GM18502 (cell line): Measurements from ENCODE around the gene CADM2.
"Not testable (repeated sequence)": the region's sequence is repeated elsewhere in the genome, so short reads cannot be mapped to it uniquely, and the experiment has no call there.

Experiments
- ATAC-seq: cut with Tn5 transposase; IDR thresholded peaks from one replicate; pipeline ENCODE4 v1.9.1; 2021; ENCODE audit warnings: mild to moderate bottlenecking; ENCODE audit not compliant: unreplicated experiment, poor library complexity

CADM2 gene

DNA sequence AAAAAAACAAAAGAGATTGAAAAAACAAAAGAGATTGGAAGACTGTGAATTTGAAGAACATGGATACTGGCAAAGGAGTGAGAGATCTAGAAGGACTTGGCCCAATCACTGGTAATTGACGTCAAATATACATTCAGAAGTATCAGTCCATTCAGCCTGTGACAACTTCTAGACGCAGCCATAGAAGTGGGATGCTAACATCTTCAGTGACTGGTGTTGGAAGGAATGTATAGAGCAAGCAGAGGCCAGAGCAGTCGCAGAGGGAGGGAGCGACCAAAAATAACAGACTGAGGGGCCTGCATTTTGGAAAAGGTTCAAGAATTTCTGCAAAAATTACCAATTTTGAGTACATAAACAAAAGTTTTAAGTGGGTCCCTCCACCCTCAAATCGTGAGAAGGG lies 473.3 kb downstream of the CADM2 start:
- ATAC-seq = no peak

DNA sequence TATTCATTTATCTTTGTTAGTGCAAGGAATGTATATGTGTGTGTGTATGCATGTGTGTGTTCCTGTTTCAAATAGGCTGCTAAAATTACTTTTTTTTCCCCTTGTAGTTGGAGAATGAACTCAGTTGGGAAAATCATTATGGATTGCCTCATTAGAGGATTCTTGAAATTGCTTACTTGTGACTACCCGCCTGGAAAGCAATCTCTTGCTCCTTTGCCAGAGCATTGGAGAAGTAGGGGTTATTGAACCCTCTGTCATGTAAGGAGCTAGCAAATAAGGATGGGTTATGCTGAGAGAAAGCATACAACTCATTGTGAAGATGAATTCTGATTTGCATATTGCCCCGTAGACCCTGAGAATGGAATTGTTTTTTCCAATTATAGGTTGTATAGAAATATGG lies 474.5 kb downstream of the CADM2 start:
- no peak for ATAC-seq

DNA sequence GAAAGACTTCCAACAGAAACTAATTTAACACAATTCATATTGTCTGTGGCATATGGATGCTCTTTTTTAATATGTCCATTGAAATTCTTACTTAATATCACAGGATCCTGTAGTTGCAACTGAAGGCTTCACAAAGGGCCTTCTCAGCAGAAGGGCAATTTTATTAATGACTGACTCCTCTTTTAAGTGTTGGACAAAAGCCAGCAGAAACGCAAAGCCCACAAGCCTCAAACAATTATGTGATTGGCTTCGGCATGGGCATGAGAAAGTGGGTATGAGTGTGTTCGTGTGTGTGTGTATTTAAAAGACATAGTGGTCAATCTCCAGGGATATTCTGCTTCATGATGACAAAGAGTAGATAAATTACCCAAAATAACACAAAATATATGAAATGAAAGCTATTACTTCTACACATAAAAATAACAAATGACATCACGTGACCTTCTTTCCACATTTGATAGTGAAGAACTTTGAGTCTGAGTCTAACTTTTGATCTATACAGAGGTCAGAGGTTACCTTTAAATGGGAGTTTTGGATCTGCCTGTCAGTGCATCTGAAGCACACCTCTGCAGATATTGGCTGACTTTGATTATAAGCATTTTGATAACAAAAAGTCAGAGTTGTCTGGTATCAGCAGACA lies 496.9 kb downstream of the CADM2 start:
- no peak for ATAC-seq

DNA sequence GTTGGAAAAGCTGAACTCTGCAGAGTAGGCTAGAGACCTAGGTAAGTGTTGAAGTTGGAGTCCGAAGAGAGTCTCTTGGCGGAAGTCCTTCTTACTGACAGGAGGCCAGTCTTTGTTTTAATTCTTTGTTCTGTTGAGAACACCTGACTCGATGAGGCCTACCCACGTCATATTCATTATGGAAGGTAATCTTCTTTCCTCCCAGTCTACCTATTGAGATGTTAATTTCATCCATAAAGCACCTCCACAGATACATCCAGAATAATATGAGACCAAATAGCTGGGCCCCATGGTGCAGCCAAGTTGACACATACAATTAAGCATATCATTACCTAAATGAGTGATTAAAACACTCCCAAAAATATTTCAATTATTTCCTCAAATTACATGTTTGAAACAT lies 515.5 kb downstream of the CADM2 start:
- no peak for ATAC-seq

DNA sequence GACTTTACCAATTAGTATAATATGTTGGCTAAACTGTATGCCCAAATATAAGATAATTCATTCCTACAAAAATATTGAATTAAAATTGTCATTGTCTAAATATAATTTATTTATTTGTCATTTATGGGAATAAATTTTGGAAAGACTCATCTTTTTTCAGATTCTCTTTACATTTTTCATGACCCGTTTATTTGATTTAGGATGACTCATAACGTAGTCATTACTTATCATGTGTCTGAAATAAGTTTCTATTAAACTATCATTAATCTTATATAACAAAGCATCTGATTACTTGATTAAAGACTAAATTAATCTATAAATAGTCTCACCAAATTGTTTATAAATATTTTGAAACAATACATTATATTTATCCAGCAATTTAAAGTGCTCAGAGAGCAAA lies 516.6 kb downstream of the CADM2 start:
- ATAC-seq = no peak

DNA sequence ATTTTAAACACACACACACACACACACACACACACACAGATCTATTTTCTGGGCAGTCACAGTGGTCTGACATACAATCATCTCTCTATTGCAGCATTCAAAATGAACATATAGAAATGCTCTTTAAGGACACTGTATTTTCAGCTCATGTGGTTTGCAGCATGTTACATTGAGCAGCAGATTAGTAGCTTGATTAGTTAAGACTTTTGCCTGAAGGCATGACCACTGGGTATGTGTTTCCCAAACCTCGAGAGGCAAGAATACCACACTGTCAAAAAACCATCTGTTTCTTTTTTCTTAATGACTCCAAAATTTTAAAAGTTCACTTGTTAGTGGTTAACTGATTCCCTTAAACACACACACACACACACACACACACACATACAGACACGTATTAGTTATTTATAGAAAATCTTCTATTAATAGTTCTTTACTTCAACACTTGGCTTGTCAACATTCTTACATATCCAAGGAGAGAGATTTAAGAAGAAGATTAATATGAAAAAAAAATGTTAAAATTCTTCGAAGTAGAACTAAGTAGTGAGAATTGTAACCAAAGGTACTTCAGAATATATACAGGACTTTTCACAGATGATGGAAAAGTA lies 518.2 kb downstream of the CADM2 start:
- no peak for ATAC-seq

DNA sequence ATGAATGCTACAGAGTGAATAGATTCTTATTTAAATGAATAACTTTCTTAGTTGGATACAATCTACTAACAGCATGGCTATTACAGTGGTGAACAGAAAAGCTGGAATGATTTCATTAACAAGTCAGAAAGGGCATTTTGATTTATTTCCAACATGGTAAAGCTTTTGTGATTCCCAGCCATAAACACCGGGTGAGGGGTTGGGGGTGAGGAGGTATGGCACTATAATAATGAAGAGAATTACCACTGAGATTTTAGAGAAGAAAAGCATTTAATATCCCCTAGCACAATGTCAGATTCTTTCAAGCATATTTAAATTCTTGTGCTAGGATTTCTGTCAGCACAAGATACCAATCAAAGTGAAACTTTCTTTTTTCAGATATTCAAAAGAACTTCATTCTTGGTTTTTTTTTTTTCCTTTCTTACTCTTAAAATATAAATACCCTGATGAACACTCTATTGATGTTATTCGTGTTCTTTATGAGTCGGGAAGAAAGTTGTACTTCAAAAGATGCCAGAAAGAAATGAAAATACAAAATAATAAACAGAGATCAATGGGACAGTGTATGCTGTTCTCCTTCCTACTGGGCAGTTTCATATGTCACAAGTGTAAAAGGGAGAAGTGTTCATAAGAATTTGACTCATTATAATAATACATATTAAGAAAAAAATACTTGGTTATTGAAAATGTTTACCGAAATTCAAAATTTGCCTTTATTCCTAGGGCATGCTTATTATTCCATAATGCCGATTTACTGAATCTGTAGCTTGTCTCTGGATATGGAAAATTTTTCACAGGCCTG lies 522.8 kb downstream of the CADM2 start:
- no peak for ATAC-seq

DNA sequence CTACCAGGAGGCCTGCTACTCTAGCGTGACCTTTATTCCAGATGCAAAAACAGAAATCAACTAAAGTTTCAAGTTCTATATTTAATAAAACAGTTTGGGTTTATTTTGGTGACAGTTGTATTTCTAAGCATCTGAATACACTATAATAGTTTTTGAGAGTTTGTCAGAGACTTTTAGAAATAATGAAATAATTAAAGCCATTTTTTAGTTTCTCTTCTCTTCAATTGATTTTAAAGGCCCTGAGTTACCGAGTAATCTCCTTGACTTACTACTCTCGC lies 523.4 kb downstream of the CADM2 start:
- no peak for ATAC-seq

DNA sequence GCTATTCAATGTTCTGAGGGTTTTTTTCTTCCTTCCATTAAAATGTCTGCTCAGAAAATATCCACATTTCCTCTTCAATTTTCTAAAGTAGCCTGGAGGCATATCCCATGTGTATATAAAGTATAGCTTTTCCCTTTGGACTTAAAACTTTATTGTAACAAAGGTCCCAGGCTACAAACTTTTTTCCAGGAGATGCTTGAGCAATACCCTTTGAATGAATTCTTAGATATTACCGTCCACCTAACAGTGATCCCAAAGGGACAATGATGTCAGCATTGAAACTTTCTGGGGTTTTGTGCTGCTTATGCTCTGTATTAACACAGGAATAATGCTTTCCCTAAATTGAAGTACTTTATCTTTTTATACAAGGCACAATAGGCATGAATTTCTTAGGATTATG lies 525.2 kb downstream of the CADM2 start:
- ATAC-seq = no peak

DNA sequence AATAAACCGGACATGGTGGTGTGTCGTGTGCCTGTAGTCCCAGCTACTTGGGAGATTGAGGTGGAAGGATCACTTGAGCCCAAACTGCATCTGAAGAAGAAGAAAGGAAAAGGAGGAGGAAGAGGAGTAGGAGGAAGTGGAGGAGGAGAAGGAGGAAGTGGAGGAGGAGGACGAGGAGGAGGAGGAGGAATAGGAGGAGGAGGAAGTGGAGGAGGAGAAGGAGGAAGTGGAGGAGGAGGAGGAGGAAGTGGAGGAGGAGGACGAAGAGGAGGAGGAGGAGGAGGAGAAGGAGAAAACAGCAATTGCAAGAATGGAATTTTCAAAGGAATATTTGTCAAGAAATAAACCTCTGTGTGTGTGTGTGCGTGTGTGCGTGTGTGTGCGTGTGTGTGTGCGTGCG lies 528.6 kb downstream of the CADM2 start:
- ATAC-seq = no peak

DNA sequence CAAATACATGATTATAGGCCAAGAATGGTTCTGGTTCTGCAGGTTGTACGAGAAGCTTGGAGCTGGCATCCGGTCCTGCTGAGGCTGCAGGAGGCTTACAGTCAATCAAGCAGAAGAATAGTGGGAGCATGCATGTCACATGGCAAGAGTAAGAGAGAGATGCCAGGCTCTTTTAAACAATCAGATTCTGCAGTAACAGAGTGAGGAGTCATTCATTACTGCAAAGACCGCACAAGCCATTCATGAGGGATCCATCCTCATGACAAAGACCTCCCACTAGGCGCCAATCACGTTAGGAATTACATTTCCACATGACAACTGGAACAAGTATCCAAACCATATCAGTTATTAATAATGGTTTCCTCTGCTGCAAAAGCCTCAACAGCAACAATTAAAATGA lies 536.8 kb downstream of the CADM2 start:
- no peak for ATAC-seq

DNA sequence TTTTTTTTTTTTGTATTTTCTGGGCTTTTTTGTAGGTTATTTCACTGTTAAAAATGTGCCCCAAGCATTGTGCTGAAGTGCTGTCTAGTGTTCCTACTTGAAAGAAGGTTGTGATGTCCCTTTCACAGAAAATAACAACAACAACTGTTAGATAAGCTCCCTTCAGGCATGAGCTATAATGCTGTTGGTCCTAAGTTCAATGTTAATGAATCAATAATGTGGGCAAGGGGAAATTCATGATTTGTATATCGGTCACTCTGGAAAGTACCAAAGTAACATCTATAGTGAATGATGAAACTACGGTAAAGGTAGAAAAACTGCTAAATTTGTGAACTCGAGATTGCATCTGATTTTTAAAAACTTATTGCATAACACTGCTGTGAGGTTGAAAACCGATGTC lies 539.4 kb downstream of the CADM2 start:
- no peak for ATAC-seq

DNA sequence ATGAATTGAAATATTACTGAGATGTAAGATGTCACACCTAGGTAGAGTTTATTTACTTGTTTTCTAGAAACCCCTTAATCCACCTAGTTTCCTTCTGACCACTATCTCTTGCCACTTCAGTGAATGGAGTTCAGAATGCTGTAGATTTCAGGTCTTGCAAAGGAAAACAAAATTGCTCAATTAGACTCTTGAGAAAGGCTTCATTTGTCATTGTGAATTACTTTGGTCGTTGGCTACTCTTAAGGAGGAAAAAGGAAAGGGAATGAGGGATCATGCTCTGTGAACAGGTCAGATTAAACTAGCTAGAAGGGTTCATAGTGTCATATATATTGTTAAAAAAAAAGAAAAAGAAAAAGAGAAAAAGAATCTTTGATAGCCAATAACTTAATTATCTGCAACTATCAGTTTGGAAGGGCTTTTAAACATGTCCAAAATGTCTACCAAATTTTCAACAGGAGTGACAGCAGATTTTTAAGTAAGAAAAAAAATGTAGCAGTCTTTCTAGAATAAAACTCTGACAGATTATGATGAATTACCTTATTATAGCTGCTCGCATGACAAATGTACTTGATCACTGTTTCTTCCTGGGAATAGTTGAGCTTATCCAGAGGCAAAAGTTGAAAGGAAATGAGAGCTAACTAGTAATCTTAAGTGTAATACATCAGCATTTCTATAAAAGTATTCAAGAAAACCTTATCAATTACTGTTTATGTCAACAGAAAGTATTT lies 543.5 kb downstream of the CADM2 start:
- no peak for ATAC-seq

DNA sequence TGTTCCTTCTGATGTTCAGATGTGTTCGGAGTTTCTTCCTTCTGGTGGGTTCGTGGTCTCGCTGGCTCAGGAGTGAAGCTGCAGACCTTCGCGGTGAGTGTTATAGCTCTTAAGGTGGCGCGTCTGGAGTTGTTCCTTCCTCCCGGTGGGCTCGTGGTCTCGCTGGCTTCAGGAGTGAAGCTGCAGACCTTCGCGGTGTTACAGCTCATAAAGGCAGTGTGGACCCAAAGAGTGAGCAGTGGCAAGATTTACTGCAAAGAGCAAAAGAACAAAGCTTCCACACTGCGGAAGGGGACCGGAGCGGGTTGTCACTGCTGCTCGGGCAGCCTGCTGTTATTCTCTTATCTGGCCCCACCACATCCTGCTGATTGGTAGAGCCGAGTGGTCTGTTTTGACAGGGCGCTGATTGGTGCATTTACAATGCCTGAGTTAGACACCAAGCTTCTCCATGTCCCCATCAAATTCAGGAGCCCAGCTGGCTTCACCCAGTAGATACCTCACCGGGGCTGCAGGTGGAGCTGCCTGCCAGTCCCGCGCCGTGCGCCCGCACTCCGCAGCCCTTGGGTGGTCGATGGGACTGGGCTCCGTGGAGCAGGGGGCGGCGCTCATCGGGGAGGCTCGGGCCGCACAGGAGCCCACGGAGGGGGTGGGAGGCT lies 545.5 kb downstream of the CADM2 start:
- ATAC-seq = not testable (repeated sequence)

DNA sequence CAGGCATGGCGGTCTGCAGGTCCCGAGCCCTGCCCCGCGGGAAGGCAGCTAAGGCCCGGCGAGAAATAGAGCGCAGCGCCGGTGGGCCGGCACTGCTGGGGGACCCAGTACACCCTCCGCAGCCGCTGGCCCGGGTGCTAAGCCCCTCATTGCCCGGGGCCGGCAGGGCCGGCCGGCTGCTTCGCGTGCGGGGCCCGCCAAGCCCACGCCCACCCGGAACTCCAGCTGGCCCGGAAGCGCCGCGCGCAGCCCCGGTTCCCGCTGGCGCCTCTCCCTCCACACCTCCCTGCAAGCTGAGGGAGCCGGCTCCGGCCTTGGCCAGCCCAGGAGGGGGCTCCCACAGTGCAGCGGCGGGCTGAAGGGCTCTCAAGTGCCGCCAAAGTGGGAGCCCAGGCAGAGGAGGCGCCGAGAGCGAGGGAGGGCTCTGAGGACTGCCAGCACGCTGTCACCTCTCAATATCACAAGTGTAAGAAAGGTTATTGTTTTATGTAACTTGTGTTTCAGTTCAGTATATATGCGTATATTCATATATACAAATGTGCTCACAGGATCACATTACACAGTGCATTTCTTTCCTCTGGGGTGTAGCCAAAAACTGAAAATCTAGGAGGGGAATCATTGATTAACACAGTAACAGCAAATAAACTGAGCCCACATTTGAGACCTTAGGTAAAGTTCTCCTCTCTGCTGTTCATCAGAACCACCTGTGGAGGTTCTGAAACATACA lies 546.2 kb downstream of the CADM2 start:
- ATAC-seq = not testable (repeated sequence)

DNA sequence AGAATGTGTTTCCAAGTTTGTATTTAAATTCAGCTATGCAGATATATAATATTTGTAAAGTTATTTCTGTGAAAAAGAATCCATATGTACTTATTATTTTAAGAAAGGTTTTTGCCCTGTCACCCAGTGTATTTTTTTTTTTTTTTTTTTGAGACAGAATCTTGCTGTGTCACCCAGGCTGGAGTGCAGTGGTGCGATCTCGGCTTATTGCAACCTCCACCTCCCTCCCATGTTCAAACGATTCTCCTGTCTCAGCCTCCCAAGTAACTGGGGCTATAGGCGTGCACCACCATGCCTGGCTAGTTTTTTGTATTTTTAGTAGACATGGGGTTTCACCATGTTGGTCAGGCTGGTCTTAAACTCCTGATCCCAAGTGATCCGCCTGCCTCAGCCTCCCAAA lies 548.3 kb downstream of the CADM2 start:
- ATAC-seq = not testable (repeated sequence)

DNA sequence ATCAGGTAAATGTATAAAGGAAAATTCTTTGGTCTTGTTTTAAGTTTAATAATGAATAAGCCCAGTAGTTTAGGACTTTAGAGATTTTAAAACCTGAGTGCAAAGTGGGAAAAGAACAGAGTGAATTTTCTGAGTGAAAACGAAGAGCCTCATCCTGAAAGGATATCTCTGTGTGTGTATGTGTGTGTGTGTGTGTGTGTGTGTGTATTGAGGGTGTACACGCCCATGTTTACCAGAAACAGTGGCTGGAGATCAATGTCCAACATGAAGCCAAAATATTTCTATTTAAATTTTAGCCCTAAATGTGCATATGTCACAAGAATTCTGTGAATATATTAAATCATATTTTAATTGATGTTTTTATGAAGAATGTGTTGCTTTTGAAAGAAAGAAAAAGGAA lies 549.9 kb downstream of the CADM2 start:
- no peak for ATAC-seq

DNA sequence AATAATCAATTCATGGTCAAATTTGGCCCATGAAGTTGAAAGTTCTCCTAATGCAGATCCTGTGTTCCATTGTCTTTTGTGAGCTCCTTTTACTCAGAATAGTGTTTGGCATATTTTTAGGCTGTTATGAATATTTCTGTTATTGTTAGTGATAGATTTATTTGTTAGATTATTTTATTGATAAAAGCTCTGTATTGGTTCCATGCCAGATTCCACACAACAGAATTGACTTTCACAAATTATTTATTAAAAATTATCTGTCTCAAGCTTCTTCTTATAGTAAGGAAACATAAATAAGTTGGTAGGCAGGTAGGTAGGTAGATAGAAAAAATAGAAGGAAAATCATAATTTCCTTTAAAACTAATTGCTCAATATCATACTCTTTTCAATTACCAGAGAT lies 557.4 kb downstream of the CADM2 start:
- no peak for ATAC-seq

DNA sequence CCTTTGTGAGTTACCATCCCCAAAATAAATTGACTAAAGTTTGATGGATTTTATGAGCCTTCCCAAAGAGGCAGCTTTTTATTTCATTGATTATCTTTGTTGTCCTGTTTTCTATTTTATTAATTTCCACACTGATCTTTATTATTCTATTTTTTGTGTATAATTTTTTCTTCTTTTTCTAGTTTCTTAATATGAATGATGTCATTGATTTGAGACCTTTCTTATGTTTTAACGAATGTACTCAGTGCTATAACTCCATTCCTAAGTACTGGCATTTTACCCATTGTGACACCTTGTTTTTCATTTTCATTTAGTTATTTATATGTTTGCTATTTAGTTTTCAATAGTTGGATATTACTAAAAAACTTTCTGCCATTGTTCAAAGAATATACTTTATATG lies 565.3 kb downstream of the CADM2 start:
- no peak for ATAC-seq

DNA sequence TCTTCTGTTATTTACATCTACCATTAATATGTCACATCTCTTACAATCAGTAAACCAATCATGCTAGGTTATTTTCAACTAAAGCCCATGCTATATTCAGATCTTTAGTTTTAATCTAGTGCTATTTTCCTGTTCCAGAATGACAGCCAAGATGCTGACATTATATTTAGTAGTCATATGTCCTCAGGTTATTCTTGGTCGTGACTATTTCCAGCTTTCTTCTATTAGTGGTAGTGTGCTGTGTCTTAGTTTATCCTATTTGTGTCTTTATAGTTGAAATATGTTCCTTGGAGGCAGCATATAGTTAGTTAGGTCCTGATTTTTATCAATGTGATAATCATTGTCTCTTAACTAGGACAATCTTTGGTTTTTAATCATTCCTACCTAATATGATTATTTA lies 566.5 kb downstream of the CADM2 start:
- no peak for ATAC-seq
